ENCODE results near the gene EOGT. TPM values are rescaled to one million over a fixed set of nuclear protein-coding genes. Genes with fewer than 3 reads are reported as not detected.

The EOGT gene
- 10 to 100 TPM; 12.9 to 13.7 TPM for total RNA-seq

DNA sequence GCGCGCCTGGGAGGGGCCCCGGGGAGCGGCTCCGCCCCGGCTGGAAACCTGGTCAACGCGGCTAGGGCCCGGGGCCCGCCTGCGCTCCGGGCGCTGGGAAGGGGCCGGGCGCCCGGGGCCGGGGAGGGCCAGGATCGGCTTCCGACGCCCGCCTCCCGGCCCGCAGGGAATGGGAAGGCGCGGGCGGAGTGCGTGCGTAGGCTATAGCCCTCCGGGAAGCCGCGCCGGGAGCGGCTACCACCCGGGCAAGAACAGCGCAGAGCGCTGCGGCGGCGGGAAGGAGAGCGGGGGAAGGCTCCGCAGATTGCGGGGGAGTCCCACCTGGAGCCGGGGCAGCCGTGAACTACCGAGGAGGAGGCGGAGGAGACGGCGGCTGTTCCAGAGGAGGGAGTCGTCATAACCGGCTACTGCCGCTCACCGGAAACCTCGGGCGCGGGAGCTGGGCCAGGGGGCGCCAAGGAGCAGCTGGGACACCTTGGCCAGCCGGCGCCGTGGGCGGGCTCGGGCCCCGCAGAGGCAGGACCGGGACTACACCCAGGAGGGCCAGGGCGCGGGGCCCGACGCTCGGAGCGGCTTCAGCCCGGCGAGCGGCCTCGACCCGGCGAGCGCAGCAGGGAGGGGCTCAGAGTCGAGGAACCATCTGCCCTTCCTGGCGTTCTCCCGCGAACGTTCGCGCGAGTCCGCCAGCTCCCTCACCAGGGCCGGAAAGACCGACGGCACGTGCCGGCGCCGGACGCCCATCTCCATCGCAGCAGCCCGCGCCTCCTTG lies at the start of gene EOGT:
EOGT (minus strand) TSS at position 432 of the 769 bp plus-strand sequence. CDS start 3,838 bp downstream, outside the sequence.
- peak; percentile 85 for DNase-seq
- peak within 1 kb of the TSS; percentile 76 for H3K27ac Mint-ChIP-seq
- H3K9me3 Mint-ChIP-seq, result no peaks in the 10 kb centered on the region
- CTCF ChIA-PET, result interaction anchor here (0.9 to 2.1 kb wide), 10 partner anchors 11 to 107 kb away, joined by 3 to 8 read pairs (median 6); partner anchors contain the start of gene ARL6IP5
- peak within 1 kb of the TSS; percentile 83 for H3K4me3 Mint-ChIP-seq
- POLR2A ChIA-PET, result interaction anchor here (0.7 to 3.6 kb wide), 17 partner anchors 10 to 1358 kb away, joined by 3 to 31 read pairs (median 4); partner anchors contain the start of genes ARL6IP5, TMF1 and UBA3
- H3K36me3 Mint-ChIP-seq (ENCODE audit: low read depth), result peaks cover 25% of the 10 kb centered on the region
- H3K4me1 Mint-ChIP-seq, result peaks cover 41% of the 10 kb centered on the region
- no peaks in the 10 kb centered on the region for H3K27me3 Mint-ChIP-seq

DNA sequence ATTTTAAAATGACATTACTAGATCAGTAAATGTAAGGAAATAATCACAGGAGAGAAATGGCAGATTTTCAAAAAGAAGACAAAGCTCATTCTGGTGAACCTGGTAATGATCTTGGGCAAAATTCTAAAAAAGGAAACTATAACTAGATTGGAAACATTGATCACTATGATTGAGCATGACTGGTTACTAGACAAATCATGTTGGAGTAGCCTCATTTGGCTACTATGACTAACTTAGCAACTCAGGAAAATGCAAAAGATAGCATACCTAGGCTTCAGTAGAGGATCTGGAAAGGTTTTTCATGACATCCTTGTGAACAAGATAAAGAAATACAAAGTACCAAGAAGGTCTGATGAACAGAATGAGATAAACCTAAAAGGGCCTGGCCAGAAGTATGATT lies 46.2 kb upstream of the EOGT start:
- Mint-ChIP-seq H3K4me3 (no peak overlapping the region), H3K36me3 (ENCODE audit: low read depth) (peaks cover 79% of the 10 kb centered on the region), H3K27ac (peak overlapping the region; percentile 94), H3K27me3 (no peaks in the 10 kb centered on the region), H3K9me3 (peaks cover 8% of the 10 kb centered on the region), H3K4me1 (peaks cover 64% of the 10 kb centered on the region)
- POLR2A ChIA-PET, result interaction anchor here (1.2 to 11.3 kb wide), 6 partner anchors 8 to 1406 kb away, joined by 3 to 305 read pairs (median 8); partner anchors contain the start of genes ARL6IP5, TMF1 and UBA3
- no peak for DNase-seq
- CTCF ChIA-PET, result interaction anchor here (0.7 to 1.5 kb wide), 2 partner anchors 25 to 32 kb away, joined by 3 read pairs; partner anchors contain the start of gene ARL6IP5

DNA sequence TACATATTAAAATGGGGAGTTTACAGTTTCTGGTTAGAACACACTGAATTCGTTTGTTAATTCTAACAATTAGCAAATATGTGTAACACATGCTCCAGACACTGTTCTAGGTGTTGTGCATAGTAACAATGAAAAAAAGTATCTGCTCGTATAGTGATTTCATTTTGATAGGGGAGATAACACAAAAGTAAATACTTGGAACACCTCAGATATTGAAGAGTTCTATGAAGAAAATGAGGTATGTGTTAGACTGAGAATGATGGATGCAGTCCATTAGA lies 45.4 kb upstream of the EOGT start:
- no peak for DNase-seq
- H3K36me3 Mint-ChIP-seq (ENCODE audit: low read depth), result peaks cover 79% of the 10 kb centered on the region
- ChIA-PET CTCF (interaction anchor here (1.1 to 1.5 kb wide), 3 partner anchors 26 to 36 kb away, joined by 3 read pairs; partner anchors contain the start of gene ARL6IP5), POLR2A (interaction anchor here (0.9 to 11.3 kb wide), 7 partner anchors 7 to 141 kb away, joined by 3 to 305 read pairs (median 4); partner anchors contain the start of genes ARL6IP5, TMF1 and UBA3)
- H3K27ac Mint-ChIP-seq, result peak overlapping the region; percentile 94
- peaks cover 56% of the 10 kb centered on the region for H3K4me1 Mint-ChIP-seq
- no peak overlapping the region for H3K4me3 Mint-ChIP-seq
- no peaks in the 10 kb centered on the region for H3K27me3 Mint-ChIP-seq
- H3K9me3 Mint-ChIP-seq, result peaks cover 8% of the 10 kb centered on the region

DNA sequence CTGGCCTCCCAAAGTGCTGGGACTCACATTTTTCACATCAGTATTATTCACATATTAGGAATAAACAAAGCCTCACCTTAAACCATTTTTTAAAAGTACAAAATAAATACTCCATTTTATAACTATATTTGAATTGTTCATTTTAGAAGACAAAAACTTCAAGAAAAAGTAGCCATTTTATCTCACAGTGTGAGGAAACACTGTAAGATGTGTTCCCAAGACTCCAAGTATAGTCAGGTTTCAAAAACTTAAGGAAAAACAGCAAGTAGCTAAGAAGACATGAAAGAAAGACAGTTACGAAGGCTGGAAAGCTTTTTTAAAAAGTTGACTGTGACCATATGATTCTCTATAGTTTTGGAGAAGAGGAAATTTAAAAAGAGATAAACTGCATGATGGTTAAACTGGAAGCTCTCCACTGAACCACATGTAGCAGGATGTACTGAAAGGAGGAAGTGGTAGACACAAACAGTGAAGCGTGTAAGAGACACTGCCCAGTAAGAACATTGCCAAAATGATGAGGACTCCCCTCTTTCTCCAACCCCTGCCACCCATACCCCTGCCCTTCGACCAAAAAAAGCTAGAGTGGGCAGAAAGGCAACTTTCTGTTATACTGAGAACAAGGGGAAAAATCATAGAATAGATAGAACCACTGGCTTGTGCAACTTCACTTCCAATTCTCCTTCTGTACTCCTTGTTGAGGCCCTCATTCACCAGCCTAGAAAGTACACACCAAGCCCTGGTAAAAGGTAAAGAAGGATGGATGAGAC lies 44.9 kb upstream of the EOGT start:
- Mint-ChIP-seq H3K4me1 (peaks cover 52% of the 10 kb centered on the region), H3K9me3 (peaks cover 8% of the 10 kb centered on the region), H3K27me3 (no peaks in the 10 kb centered on the region), H3K27ac (peak overlapping the region; percentile 94), H3K36me3 (ENCODE audit: low read depth) (peaks cover 80% of the 10 kb centered on the region), H3K4me3 (peak overlapping the region; percentile 16)
- DNase-seq, result peak; percentile 31
- CTCF ChIA-PET, result interaction anchor here (1.1 to 1.5 kb wide), 3 partner anchors 26 to 36 kb away, joined by 3 read pairs; partner anchors contain the start of gene ARL6IP5
- POLR2A ChIA-PET, result interaction anchor here (0.7 to 11.3 kb wide), 6 partner anchors 10 to 142 kb away, joined by 3 to 305 read pairs (median 4); partner anchors contain the start of genes ARL6IP5 and UBA3

- H3K27me3 Mint-ChIP-seq, result no peaks in the 10 kb centered on the region
- ChIA-PET POLR2A (interaction anchor here (0.8 to 7.2 kb wide), 10 partner anchors 8 to 147 kb away, joined by 3 to 293 read pairs (median 12); partner anchors contain the start of genes ARL6IP5, EOGT and UBA3), CTCF (interaction anchor here (0.7 to 2.9 kb wide), 8 partner anchors 12 to 43 kb away, joined by 3 to 17 read pairs (median 8); partner anchors contain the start of gene UBA3)
- DNase-seq, result no peak
- peak overlapping the region; percentile 100 for H3K4me3 Mint-ChIP-seq
- peaks cover 56% of the 10 kb centered on the region for H3K4me1 Mint-ChIP-seq
- peak overlapping the region; percentile 96 for H3K27ac Mint-ChIP-seq
- H3K9me3 Mint-ChIP-seq, result no peaks in the 10 kb centered on the region
- peaks cover 69% of the 10 kb centered on the region for H3K36me3 Mint-ChIP-seq (ENCODE audit: low read depth)
Observed at GRCh38 chr3:69052472-69052898, 39.0 kb upstream of the EOGT start.

- DNase-seq, result peak; percentile 98
- Mint-ChIP-seq H3K27ac (peak within 1 kb of the TSS; percentile 96), H3K4me3 (peak within 1 kb of the TSS; percentile 100), H3K4me1 (peaks cover 54% of the 10 kb centered on the region), H3K9me3 (no peaks in the 10 kb centered on the region), H3K27me3 (no peaks in the 10 kb centered on the region), H3K36me3 (ENCODE audit: low read depth) (peaks cover 67% of the 10 kb centered on the region)
- ChIA-PET CTCF (interaction anchor here (0.7 to 2.9 kb wide), 10 partner anchors 12 to 43 kb away, joined by 3 to 17 read pairs (median 6); partner anchors contain the start of gene UBA3), POLR2A (interaction anchor here (0.8 to 7.2 kb wide), 14 partner anchors 8 to 148 kb away, joined by 3 to 293 read pairs (median 8); partner anchors contain the start of genes ARL6IP5, EOGT and UBA3)
Observed at GRCh38 chr3:69051756-69052471, 38.4 kb upstream of the EOGT start, which contains the start of gene TMF1. TMF1 (minus strand) TSS chr3:69052333; CDS start chr3:69052086, 247 bp downstream.

DNA sequence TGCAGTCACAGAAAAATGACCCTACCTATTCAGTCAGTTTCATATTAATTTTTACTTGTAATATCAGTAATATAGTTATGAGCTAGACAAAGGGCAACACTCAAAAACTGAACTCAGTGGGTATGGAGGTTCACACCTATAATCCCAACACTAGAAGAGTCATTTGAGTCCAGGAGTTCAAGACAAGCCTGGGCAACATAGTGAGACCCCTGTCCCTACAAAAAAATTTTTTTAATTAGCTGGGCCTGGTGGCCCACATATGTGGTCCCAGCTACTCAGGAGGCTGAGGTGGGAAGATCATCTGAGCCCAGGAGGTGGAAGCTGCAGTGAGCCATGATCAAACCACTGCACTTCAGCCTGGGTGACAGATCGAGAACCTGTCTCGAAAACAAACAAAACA lies 35.5 kb upstream of the EOGT start:
- POLR2A ChIA-PET, result interaction anchor here (1.3 to 7.2 kb wide), 3 partner anchors 16 to 37 kb away, joined by 4 to 293 read pairs (median 31); partner anchors contain the start of genes ARL6IP5, EOGT and UBA3
- Mint-ChIP-seq H3K27ac (no peak overlapping the region), H3K36me3 (ENCODE audit: low read depth) (peaks cover 68% of the 10 kb centered on the region), H3K4me1 (peaks cover 59% of the 10 kb centered on the region), H3K27me3 (no peaks in the 10 kb centered on the region), H3K9me3 (no peaks in the 10 kb centered on the region), H3K4me3 (peak overlapping the region; percentile 12)
- no peak for DNase-seq
- CTCF ChIA-PET, result interaction anchor here (1.4 kb wide), 2 partner anchors 45 to 72 kb away, joined by 3 read pairs; no protein-coding TSS in a partner anchor

DNA sequence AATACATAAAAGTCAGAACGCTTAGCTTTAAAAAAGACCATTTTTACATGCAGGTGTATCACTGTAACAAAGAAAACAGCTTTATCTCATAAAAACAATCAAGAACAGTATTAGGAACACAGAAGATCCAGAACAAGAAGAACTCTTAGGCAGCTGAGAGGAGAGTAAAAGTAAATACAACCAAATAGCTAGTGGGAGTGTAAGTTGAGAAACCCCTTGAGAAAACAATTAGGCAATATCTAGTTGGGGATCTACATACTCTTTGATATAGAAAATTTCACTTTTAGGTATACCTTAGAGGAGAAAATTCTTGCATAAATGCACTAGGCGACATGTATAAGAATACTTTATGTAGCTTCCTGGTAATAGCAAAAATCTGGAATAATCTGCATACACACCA lies 31.1 kb upstream of the EOGT start:
- no peak overlapping the region for H3K27ac Mint-ChIP-seq
- H3K4me3 Mint-ChIP-seq, result no peak overlapping the region
- H3K4me1 Mint-ChIP-seq, result peaks cover 32% of the 10 kb centered on the region
- peaks cover 62% of the 10 kb centered on the region for H3K36me3 Mint-ChIP-seq (ENCODE audit: low read depth)
- POLR2A ChIA-PET, result interaction anchor here (0.6 to 2.2 kb wide), 4 partner anchors 31 to 47 kb away, joined by 3 to 5 read pairs (median 4); partner anchors contain the start of gene EOGT
- no peaks in the 10 kb centered on the region for H3K27me3 Mint-ChIP-seq
- DNase-seq, result no peak
- no peaks in the 10 kb centered on the region for H3K9me3 Mint-ChIP-seq
- CTCF ChIA-PET, result interaction anchor here (1.1 to 1.6 kb wide), 4 partner anchors 12 to 192 kb away, joined by 3 read pairs; no protein-coding TSS in a partner anchor

DNA sequence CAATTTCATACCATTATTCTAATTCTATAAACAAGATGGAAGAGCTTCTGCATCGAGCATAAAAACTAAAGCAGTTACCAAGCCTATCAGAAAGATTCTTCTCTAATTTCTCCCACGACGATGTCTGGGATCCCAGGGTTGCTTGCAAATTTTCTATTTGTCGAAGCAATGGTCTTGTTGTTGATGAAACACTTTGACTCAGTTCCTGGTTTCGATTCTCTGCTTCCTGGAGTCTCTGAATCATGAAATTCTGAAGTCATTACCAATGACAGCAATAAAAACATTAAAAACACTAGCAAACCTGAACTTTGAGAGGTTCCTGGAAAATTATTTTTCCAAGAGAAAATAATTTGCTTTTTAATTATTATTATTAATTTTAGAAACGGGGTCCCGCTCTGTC lies 20.0 kb upstream of the EOGT start:
- H3K9me3 Mint-ChIP-seq, result no peaks in the 10 kb centered on the region
- H3K27ac Mint-ChIP-seq, result peak overlapping the region; percentile 52
- ChIA-PET CTCF (no interaction called here), POLR2A (interaction anchor here (1.0 kb wide), 1 partner anchor 8 kb away, joined by 3 read pairs; no protein-coding TSS in a partner anchor)
- DNase-seq, result no peak
- no peak overlapping the region for H3K4me3 Mint-ChIP-seq
- peaks cover 25% of the 10 kb centered on the region for H3K4me1 Mint-ChIP-seq
- peaks cover 72% of the 10 kb centered on the region for H3K36me3 Mint-ChIP-seq (ENCODE audit: low read depth)
- H3K27me3 Mint-ChIP-seq, result no peaks in the 10 kb centered on the region

DNA sequence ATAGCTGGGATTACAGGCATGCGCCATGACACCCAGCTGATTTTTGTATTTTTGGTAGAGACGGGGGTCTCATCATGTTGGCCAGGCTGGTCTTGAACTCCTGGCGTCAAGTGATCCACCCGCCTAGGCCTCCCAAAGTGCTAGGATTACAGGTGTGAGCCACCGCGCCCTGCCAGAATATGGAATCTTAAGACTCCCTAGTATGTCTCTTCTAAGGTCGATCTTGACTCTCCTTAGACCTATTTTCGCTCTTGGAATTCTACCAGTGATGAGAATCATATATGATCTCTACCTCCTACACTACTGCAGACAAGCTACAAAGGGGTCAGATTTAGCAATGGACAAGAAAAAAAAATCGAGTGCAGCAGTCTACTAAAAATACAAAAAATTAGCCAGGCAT lies 19.3 kb upstream of the EOGT start:
- Mint-ChIP-seq H3K4me1 (peaks cover 24% of the 10 kb centered on the region), H3K36me3 (ENCODE audit: low read depth) (peaks cover 71% of the 10 kb centered on the region), H3K27ac (peak overlapping the region; percentile 65), H3K9me3 (no peaks in the 10 kb centered on the region), H3K4me3 (no peak overlapping the region), H3K27me3 (no peaks in the 10 kb centered on the region)
- DNase-seq, result no peak
- ChIA-PET POLR2A (interaction anchor here (0.7 to 1.0 kb wide), 2 partner anchors 8 to 69 kb away, joined by 3 read pairs; no protein-coding TSS in a partner anchor), CTCF (no interaction called here)

- Mint-ChIP-seq H3K4me3 (no peak overlapping the region), H3K4me1 (peaks cover 24% of the 10 kb centered on the region), H3K9me3 (no peaks in the 10 kb centered on the region), H3K27me3 (no peaks in the 10 kb centered on the region), H3K36me3 (ENCODE audit: low read depth) (peaks cover 75% of the 10 kb centered on the region), H3K27ac (no peak overlapping the region)
- ChIA-PET CTCF (interaction anchor here (0.7 to 1.6 kb wide), 3 partner anchors 11 to 19 kb away, joined by 3 to 7 read pairs (median 5); partner anchors contain the start of gene EOGT), POLR2A (interaction anchor here (0.7 to 1.0 kb wide), 2 partner anchors 8 to 69 kb away, joined by 3 read pairs; no protein-coding TSS in a partner anchor)
- no peak for DNase-seq
Observed at GRCh38 chr3:69032142-69032541, 18.7 kb upstream of the EOGT start.

All from activated CD4-positive, alpha-beta memory T cell treated with anti-CD3 and anti-CD28 coated beads, Interleukin-2, amount 10 ng/mL, durations not matched to agents 7 days and 5 days (primary cell).